Measurements from ENCODE around the gene NPHS2.

NPHS2 gene

GRCh38 chr1:179575497-179576314, at the start of gene NPHS2:
TSS of gene NPHS2 (minus strand) at chr1:179575948. CDS start at chr1:179575864, 84 bp downstream.
- no peak for DNase-seq

DNA sequence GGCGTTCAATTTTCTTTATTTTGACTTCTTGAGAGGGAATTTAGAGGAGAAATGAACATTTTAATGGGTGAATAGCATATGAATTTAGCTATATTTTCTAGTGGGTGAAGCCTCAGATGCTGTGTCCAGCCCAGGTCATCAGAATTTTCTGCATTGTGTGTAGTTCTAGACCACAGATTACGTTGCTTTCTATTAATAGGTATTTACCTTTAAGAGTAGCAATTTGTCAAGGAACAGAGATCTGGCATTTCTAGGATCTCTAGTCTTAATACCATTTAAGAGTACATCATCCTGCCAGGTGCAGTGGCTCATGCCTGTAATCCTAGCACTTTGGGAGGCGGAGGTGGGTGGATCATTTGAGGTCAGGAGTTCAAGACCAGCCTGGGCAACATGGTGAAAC, 36.6 kb upstream of the NPHS2 start:
- DNase-seq, result no peak

DNA sequence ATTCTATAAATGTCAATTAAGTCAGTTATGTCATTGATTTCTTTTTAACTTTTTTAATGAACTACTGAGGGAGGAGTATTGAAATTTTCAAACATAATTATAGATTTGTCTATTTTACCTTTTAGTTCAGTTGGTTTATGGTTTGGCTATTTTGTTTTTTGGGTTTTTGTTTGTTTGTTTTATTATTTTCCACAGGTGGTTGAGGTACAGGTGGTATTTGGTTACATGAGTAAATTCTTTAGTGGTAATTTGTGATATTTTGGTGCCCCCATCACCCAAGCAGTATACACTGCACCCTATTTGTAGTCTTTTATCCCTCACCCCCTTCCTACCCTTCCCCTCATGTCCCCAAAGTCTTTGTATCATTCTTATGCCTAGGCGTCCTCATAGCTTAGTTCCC, 25.3 kb upstream of the NPHS2 start:
- no peak for DNase-seq

DNA sequence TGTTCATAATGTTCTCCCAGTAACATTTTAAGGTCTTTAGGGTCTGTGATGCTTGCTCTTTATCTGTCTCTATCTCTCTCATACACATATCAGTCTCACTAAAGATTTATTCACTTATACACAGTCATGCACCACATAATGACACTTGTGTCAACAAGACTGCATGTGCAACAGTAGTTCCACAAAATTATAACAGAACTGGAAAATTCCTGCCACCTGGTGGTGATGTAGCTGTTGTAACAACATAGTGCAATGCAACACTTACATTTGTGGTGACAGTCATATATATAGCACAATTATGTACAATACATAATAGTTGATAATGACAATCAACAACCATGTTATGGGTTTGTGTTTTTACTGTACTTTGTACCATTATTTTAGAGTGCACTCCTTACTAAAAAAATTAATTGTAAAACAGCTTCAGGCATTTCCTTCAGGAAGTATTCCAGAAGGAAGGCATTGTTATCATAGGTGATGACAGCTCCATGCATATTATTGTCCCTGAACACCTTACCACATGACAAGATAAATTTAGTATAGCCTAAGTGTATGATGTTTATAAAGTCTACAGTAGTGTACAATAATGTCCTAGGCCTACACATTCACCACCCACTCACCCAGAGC, 24.0 kb upstream of the NPHS2 start:
- peak; percentile 10 for DNase-seq

GRCh38 chr1:179598631-179599030, 22.9 kb upstream of the NPHS2 start:
- no peak for DNase-seq

- DNase-seq, result no peak
Observed at GRCh38 chr1:179591592-179592580, 16.1 kb upstream of the NPHS2 start, which contains the start of gene TDRD5. TSS of gene TDRD5 (plus strand) at chr1:179591832. CDS start at chr1:179592616, 784 bp downstream.

DNA sequence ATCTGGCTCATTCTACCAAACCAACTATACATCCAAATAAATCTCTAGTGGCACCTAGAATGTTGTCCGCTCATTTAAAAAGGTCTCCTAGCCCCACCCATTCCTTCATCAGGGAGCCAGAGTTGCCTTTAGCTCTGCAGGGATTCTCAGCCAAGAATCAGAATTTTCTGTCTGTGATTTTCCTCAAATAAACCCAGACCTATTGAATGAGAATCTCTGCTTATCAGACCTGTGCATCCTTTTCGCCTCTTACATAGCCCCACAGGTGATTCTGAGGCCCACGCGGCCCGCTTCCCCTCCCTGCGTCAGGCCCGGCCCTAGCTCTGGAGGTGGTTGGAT, 15.5 kb upstream of the NPHS2 start:
- no peak for DNase-seq

GRCh38 chr1:179590671-179591070, 14.9 kb upstream of the NPHS2 start:
- DNase-seq, result no peak

GRCh38 chr1:179589509-179589908, 13.8 kb upstream of the NPHS2 start:
- no peak for DNase-seq

- no peak for DNase-seq
Observed at GRCh38 chr1:179588425-179589024, 12.8 kb upstream of the NPHS2 start.

DNA sequence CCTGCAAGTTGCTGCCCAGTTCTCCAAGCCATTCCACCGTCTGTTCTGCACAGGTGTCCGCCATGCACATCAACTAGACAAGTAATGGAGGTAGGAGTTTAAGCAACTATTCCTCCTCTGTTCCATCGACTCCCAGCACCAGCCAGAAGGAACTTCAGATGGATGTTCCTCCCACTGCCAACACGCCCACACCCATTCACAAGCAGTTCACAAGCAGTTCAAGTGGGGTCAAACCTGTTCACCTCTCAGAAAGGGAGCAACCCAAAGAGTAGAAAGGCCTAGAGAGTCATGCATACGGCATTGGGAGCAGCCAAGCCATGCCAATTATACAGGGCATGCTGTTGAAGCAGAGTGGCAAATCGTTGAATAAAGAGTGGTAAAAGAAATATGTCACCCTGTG, 11.6 kb upstream of the NPHS2 start:
- no peak for DNase-seq

GRCh38 chr1:179586107-179586823, 10.5 kb upstream of the NPHS2 start:
- DNase-seq, result no peak

DNA sequence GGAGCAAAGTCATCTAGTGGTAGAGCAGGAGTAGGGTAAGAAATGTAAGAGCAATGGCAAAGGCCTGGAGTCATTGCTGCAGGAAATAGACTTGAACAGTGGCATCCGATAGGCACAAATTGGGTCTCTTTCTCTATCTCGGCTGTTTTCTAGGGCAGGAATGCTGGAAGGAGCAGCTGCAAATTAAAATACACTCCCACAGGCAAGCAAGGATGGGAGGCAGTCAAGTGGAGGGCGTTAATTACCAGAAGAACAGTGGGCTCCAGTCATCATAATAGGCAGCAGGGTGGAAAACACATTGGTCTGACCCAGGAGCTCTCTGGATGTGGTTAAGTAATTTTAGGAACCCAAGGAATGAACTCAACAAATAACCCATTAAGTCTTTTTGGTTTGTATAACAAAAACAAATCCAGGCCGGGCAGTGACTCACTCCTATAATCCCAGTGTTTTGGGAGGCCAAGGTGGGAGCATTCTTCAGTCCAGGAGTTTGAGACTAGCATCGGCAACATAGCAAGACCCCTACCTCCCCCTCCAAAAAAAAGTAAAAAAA, 8.1 kb upstream of the NPHS2 start:
- DNase-seq, result no peak

GRCh38 chr1:179576509-179576908, 761 bp upstream of the NPHS2 start:
- DNase-seq, result no peak

DNA sequence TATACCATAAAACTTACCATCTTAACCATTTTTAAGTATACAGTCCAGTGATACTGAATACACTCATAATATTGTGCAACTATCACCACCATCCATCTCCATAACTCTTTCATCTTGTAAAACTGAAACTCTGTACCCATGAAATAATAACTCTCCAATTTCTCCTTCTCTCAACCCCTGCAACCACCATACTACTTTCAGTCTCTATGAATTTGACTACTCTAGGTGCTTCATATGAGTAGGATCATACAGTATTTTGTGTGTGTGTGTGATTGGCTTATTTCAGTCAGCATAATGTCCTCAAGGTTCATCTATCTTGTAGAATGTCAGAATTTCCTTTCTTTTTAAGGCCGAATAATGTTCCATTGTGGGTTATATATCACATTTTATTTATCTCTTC, 17.7 kb downstream of the NPHS2 start:
- no peak for DNase-seq

GRCh38 chr1:179554427-179554826, 21.3 kb downstream of the NPHS2 start:
- DNase-seq, result no peak

- no peak for DNase-seq
Observed at GRCh38 chr1:179550746-179551682, 24.7 kb downstream of the NPHS2 start.

DNA sequence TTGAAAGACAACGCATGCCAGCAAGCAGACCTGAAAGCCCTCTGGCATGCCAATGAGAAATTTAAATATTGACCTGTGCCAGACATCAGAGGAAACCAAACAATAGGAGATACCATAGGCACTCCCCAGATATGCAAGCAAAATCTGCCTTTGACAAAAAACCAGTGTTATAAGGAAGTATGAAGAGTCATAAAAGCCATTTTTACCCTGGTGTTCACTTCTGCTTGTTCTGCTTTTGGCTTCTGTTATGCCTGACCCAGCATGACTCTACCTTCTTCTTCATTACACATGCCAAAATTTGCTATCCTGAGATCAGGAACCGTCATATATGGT, 26.4 kb downstream of the NPHS2 start:
- DNase-seq, result no peak

- DNase-seq, result no peak
Observed at GRCh38 chr1:179548666-179549367, 26.9 kb downstream of the NPHS2 start.

DNA sequence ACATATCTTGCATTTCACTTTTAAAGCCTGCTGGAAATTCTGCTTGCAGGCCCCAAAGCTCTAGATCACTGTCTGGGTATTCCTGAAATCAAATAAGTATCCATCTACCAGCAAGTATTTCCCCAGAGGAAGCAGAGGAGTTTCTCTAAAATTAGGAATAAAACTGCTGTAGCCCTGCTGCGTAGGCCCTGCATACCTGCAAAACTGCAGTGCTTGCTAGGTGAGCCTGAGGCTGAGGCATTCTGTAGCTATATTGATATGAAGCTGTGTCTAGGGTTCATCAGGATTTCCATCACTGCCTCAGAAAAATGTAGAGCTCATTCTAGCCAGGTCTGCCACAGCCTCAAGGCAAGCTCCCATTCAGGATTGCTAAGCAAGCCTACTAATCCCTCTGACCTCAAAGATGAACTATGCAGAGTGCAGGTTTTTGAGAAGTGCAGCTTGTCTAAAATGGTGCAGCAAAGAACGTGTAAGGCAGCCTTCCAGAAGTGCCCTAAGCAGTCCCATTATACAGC, 28.7 kb downstream of the NPHS2 start:
- DNase-seq, result no peak

Data from suppressor macrophage treated with lipopolysaccharide for 4 hours (primary cell).